Sigmoid colon (tissue), 7 donors: ENCODE results near the gene CLCN5. TPM values are rescaled to one million over a fixed set of nuclear protein-coding genes. Genes with fewer than 3 reads are reported as not detected.

Source experiments
- DNase-seq: peaks from one replicate; pipeline ENCODE4 v3.0.0-alpha.2; 2019
- H3K27ac ChIP-seq, 4 donors: fragments of 200-600 bp; sonication (generic); one replicate each; pipeline ENCODE4 v1.5.1; 2016 to 2019; ENCODE audit warnings: mild to moderate bottlenecking in 1 of 4
- H3K27me3 ChIP-seq, 3 donors: fragments of 200-600 bp; sonication (generic); one replicate each; pipeline ENCODE4 v1.5.1; 2019; ENCODE audit warnings: mild to moderate bottlenecking in 1 of 3
- H3K36me3 ChIP-seq, 4 donors: fragments of 200-600 bp; sonication (generic); one replicate each; pipeline ENCODE4 v1.5.1; 2016 to 2019
- H3K4me1 ChIP-seq, 4 donors: fragments of 200-600 bp; sonication (generic); one replicate each; pipeline ENCODE4 v1.5.1; 2017 to 2019
- H3K4me3 ChIP-seq, 4 donors: fragments of 200-600 bp; sonication (generic); one replicate each; pipeline ENCODE4 v1.5.1; 2017 to 2019; ENCODE audit warnings: mild to moderate bottlenecking in 2 of 4, moderate library complexity in 1 of 4
- H3K9me3 ChIP-seq, 4 donors: fragments of 200-600 bp in 3 of 4; sonication (generic) in 3 of 4; one replicate each; pipeline versions ENCODE4 v1.5.1 to v1.6.1; 2013 to 2019
- CTCF ChIP-seq, 4 experiments: fragments of 450-650 bp in 3 of 4; fragments of 200-600 bp in 1 of 4; IDR thresholded peaks; one replicate each; pipeline ENCODE4 v1.5.1; 2016 to 2019; ENCODE audit warnings: antibody characterized with exemption in 4 of 4, mild to moderate bottlenecking in 3 of 4, moderate library complexity in 2 of 4
- EP300 ChIP-seq, 4 donors: sonication (generic); formaldehyde crosslinking; IDR thresholded peaks; one replicate each; pipeline ENCODE4 v1.6.1; 2017; ENCODE audit warnings: antibody characterized with exemption in 4 of 4
- POLR2A ChIP-seq, 2 donors: fragments of 450-650 bp; IDR thresholded peaks; one replicate each; pipeline ENCODE4 v1.6.1; 2016; ENCODE audit warnings: antibody characterized with exemption in 2 of 2, mild to moderate bottlenecking in 2 of 2, moderate library complexity in 2 of 2
- POLR2AphosphoS5 ChIP-seq, 4 donors: sonication (generic); formaldehyde crosslinking; IDR thresholded peaks; one replicate each; pipeline ENCODE4 v1.6.1; 2017; ENCODE audit warnings: antibody characterized with exemption in 4 of 4
- WGBS, 2 donors: extraction: QIAGEN DNeasy Blood & Tissue Kit; methylation state at CpG; one replicate each; pipeline ENCODE4 v1.1.7; 2013; 5-methylcytosine and 5-hydroxymethylcytosine counted together
- intact Hi-C: fragments of 100-400 bp; cut with DNase I; formaldehyde crosslinking; loops from one replicate; pipeline ENCODE4 v1.15.1; 2023
- polyA plus RNA-seq, 3 donors: library from polyadenylated mRNA; stranded (reverse); fragments of 200-250 nt; gene quantifications; one replicate each; pipeline ENCODE4 v1.2.3, GENCODE V29; 2013
- total RNA-seq, 4 donors: library from RNA; depleted of rRNA; stranded (reverse); fragments of >200 nt; gene quantifications; one replicate each; pipeline ENCODE4 v1.1.0, GENCODE V29; 2016
- donor health status: healthy with polysubstance abuse.
- donor health status: Bipolar disorder and iron deficiency.
- donor health status: healthy.

CLCN5 gene
- total RNA-seq (1 to 10 TPM; 1.8 to 3.0 (median 2.3) TPM), polyA plus RNA-seq (1 to 10 TPM in 1 of 3 donors, under 1 TPM in 2; under 0.01 to 1.8 (median 0.69) TPM)

GRCh38 chrX:49922291-49923241 is at the start of gene CLCN5:
CLCN5 (plus strand) TSS chrX:49922596; CDS start chrX:49925299, 2,703 bp downstream.
- Histone ChIP-seq H3K27ac (peak within 1 kb of the TSS; percentile 82 to 86 (median 84)), H3K4me3 (peak within 1 kb of the TSS; percentile 54 to 73 (median 68)), H3K9me3 (no peaks in the 10 kb centered on the region), H3K27me3 (no peaks in the 10 kb centered on the region), H3K4me1 (peaks cover 0 to 6% (median 0%) of the 10 kb centered on the region in 4 donors), H3K36me3 (no peaks in the 10 kb centered on the region)
- peak; percentile 98 for DNase-seq
- intact Hi-C loops = loop anchor here (2.0 kb wide), 1 partner anchor 44 kb away; the partner anchor contains the start of gene USP27X
- TF ChIP-seq POLR2A (IDR thresholded peaks at IDR 0.05) (peak in 1 of 2 donors; percentile 21), CTCF (IDR thresholded peaks at IDR 0.05) (no peak), POLR2AphosphoS5 (IDR thresholded peaks at IDR 0.05) (peak in 3 of 4 donors; percentile 58 to 84 (median 59)), EP300 (IDR thresholded peaks at IDR 0.05) (no peak)
- WGBS, 2 donors = 0 to 1% methylated on average over 83 of the region's 83 CpGs

- Histone ChIP-seq H3K27ac (peak overlapping the region in 3 of 4 donors; percentile 86 to 87 (median 86)), H3K4me3 (no peak overlapping the region), H3K9me3 (no peaks in the 10 kb centered on the region), H3K27me3 (no peaks in the 10 kb centered on the region), H3K36me3 (no peaks in the 10 kb centered on the region), H3K4me1 (peaks cover 0 to 27% (median 20%) of the 10 kb centered on the region in 4 donors)
- TF ChIP-seq EP300 (IDR thresholded peaks at IDR 0.05) (no peak), CTCF (IDR thresholded peaks at IDR 0.05) (peak; percentile 16 to 35 (median 24))
- intact Hi-C loops = loop anchor here (10.0 kb wide), 1 partner anchor 592 kb away; no protein-coding TSS in a partner anchor
- no peak for DNase-seq
- WGBS, 2 donors = 2 to 7% methylated on average over 3 of the region's 3 CpGs
Measured at GRCh38 chrX:49876750-49877149, 45.6 kb upstream of the CLCN5 start.

GRCh38 chrX:49877397-49878101 is 44.8 kb upstream of the CLCN5 start:
- H3K9me3 ChIP-seq = no peaks in the 10 kb centered on the region
- H3K4me3 ChIP-seq = no peak overlapping the region
- intact Hi-C loops = loop anchor here (2.0 to 10.0 kb wide), 2 partner anchors 45 to 593 kb away; partner anchors contain the start of gene CLCN5
- H3K36me3 ChIP-seq = no peaks in the 10 kb centered on the region
- no peak for DNase-seq
- WGBS, 2 donors = 47 to 62% methylated on average over 5 of the region's 5 CpGs
- no peaks in the 10 kb centered on the region for H3K27me3 ChIP-seq
- peaks cover 0 to 27% (median 20%) of the 10 kb centered on the region in 4 donors for H3K4me1 ChIP-seq
- TF ChIP-seq POLR2AphosphoS5 (IDR thresholded peaks at IDR 0.05) = no peak
- peak overlapping the region; percentile 86 to 87 (median 86) for H3K27ac ChIP-seq

GRCh38 chrX:49878128-49878833 is 44.1 kb upstream of the CLCN5 start:
- no peak for TF ChIP-seq POLR2AphosphoS5 (IDR thresholded peaks at IDR 0.05)
- TF ChIP-seq CTCF (IDR thresholded peaks at IDR 0.05) = no peak
- TF ChIP-seq EP300 (IDR thresholded peaks at IDR 0.05) = no peak
- no peak for TF ChIP-seq POLR2A (IDR thresholded peaks at IDR 0.05)
- 40 to 46% methylated on average over 28 of the region's 28 CpGs for WGBS, 2 donors
- intact Hi-C loops = loop anchor here (2.0 to 10.0 kb wide), 2 partner anchors 45 to 593 kb away; partner anchors contain the start of gene CLCN5
- Histone ChIP-seq H3K4me3 (peak overlapping the region; percentile 52 to 67 (median 63)), H3K9me3 (no peaks in the 10 kb centered on the region), H3K27ac (peak overlapping the region; percentile 86 to 87 (median 86)), H3K36me3 (no peaks in the 10 kb centered on the region), H3K27me3 (no peaks in the 10 kb centered on the region), H3K4me1 (peaks cover 0 to 27% (median 20%) of the 10 kb centered on the region in 4 donors)
- peak; percentile 66 for DNase-seq
